HG03378 (cell line): ENCODE data around the gene PTPRJ.

Experiments used
- ATAC-seq: cut with Tn5 transposase; IDR thresholded peaks from one replicate; pipeline ENCODE4 v1.9.1; 2021; ENCODE audit warnings: mild to moderate bottlenecking, moderate library complexity; ENCODE audit not compliant: unreplicated experiment

The PTPRJ gene

DNA sequence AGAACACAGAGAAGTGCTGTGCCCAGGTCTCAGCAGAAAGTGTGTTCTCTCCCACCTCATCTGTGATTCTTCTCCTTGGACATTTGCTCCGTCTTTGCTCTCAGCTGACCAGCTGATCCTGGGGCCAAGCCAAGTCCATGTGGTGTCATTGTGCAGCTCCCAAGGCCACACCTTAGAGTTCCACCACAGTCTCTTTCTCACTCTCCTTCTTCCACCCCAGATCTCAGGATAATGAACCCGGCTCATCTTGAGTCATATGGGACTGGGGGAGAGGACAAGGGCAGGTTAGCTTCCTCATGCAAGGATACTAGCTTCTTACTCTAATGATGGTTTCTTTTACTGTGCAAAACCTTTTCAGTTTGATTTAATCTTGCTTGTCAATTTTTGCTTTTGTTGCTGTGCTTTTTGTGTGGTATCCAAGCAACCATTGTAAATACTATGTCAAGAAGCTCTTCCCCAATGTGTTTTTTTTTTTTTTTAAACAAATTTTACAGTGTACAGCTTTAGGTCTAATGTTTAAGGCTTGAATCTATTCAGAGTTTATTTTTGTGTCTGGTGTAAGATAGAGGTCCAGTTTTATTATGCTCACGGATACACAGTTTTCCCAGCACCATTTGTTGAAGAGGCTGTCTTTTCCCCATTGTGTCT is 161.2 kb downstream of the PTPRJ start:
- ATAC-seq: no peak

DNA sequence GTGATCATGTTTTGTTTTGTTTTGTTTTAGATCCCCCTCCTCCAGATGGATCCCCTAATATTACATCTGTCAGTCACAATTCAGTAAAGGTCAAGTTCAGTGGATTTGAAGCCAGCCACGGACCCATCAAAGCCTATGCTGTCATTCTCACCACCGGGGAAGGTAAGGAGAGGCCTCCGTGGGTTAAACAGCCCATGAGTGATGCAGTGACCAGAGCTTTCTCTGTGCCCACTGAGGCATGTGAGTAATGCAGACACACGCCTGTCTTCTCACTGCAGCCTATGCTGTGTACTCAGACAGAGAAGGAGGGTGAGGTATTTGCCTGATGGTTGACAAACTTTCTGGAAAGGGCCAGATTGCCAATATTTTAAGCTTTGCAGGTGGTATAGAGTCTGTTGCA is 162.5 kb downstream of the PTPRJ start:
- no peak for ATAC-seq

- ATAC-seq: no peak
Observed at GRCh38 chr11:48148749-48149148, 168.4 kb downstream of the PTPRJ start.

- ATAC-seq: no peak
Observed at GRCh38 chr11:48150213-48150612, 169.9 kb downstream of the PTPRJ start.

DNA sequence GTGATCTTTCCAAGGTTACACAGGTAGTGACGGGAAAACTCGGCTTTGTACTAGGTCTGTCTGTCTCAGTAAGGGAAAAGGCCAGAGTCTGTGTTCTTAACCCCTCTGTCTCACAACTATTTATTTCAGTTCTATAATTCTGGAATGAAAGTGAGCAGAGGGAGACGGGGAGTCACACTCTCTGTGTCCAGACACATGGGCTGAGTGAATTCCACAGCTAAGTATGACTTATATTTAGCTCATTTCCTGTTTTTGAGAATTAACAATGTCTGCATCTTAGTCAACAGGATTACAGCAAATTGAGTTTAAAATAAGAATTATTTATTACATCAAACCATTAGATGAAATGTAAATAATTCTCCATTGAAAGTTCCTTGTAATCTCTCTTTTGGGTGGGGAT is 173.8 kb downstream of the PTPRJ start:
- no peak for ATAC-seq

- ATAC-seq: no peak
Observed at GRCh38 chr11:48161951-48162884, 181.9 kb downstream of the PTPRJ start.

DNA sequence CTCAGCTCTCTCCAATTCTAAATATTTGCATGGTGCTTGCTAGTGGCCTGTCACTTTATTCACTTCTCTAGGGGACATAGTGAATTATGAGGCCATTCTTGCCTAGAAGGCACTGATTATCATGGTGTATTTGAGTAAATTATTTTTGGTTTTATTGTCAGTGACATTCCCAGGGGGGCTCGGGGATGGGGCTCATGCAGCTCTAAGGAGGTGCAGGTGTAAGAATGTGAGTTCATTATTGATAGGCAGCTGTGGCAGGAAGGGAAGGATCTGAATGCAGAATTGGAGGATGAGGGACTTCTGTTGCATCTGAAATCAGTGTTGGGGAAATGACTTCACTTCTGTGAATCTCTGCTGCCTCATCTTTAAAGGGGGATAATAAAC is 182.5 kb downstream of the PTPRJ start:
- no peak for ATAC-seq

DNA sequence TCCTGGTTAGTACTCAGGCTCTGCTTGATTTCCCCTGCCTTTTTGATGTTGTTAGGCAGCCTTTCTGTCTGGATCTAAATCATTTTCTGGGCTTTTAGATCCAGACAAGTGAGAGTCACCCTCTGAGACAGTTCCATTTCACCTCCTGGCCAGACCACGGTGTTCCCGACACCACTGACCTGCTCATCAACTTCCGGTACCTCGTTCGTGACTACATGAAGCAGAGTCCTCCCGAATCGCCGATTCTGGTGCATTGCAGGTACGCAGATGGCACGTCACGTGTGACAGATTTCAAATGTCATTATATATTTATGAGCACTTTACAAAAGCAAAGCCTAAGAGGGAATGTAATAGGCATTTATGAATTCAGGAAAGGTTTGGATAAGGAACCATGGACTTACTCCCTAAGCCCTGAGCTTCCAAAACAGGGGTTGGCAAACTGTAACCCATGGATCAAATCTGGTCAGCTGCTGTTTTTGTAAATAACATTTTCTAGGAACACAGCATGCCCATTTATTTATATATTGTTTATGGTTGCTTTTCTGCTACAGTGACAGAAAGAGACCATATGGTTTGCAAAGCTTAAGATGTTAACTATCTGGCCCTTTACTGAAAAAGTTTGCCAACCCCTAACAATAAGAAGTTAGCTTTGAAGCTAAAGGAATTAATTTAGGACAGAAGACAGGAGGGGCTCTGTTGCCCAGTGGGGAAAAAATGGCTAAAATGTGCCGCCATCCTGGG is 183.2 kb downstream of the PTPRJ start:
- no peak for ATAC-seq

DNA sequence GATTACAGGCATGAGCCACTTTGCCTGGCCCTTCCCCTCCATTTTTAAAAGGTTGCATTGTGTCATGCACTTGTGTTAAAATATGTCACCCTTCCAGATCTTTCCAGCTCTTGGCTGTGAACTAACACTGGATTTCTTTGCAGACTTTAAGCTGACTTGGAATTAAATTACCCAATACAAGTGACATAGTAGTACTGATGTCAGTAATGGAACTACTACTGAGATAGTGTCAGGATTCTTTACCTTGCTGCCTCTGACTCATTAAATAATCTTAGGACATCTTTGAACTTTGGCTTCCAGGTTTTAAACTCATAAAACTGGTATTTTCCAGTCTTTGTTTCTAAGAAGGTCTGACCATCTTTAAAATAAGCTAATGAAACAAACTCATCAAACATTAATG is 184.5 kb downstream of the PTPRJ start:
- no peak for ATAC-seq

DNA sequence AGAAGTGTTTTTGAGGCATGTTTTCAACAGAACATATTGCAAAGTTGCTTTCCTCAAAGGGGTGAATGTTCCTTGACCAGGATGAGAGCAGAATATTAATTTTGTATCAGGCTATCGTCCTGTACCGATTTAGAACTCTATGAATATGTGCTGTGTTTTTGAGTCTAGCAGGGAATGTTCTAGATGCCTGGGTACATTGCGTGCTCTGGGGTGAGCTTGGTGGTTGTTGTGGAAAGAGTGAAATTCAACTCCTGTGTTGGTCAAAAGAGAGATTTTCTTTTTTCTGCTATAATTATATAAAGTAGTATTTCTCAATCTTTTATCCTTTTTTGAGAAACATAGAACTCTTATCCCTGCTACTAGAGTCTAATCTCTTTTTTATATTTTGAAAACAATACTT is 185.1 kb downstream of the PTPRJ start:
- ATAC-seq: no peak

GRCh38 chr11:48167380-48167779 is 187.0 kb downstream of the PTPRJ start:
- ATAC-seq: no peak

DNA sequence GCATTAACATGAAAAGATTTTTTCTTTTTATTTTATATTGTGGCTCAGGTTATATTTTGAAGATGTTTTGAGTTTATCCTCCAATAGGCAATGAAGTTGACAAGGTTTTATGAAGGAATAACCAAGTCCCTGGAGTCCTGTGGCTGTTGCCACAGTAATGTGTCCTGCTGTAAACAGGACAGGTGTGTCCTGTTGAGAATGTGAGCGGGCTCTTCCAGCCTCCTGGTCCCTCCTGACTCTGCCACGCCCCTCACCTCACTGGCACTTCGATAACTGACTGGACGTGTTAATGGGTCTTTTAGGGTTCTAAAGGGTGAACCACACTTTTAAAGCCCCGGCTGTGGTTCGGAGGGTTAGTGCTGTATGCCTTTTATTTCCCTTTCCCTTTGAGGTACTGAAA is 188.5 kb downstream of the PTPRJ start:
- no peak for ATAC-seq

DNA sequence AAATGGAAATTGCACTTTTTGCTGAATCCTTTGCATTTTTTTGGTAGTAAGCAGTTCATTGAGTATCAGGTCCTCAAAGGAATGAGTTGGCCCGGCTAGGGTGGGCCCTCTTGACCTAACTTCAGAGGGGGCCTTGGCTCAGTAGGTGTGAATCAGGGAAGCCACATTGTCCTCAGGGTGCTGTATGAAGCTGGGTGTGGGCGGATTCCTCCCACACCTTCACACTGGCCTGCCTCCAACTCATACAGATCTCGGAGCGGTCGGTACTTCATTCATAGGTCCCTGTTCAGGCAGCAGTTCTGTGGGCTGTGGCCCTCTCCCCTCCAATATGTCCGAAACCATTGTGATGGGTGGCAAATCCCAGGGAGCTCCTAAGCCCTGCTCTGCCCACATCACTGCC is 188.9 kb downstream of the PTPRJ start:
- ATAC-seq: no peak

DNA sequence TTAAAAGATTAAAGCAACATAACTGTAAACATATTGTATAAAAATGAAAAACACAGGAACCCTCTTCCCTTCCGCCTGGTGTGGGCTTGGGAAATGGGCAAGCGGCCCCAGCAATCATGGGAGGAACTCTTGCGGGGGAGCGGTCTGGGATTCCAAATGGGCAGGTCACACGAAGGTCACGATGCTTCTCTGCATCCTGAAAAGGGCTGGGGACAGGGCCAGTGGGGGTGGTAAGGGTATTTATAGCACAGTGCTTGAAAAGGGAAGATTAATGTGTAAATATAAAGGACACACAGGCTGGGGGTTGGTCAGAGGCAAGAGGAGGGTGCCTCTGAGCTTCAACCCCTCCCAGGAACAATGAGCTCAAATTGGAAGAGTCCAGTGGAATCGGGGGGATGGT is 189.4 kb downstream of the PTPRJ start:
- no peak for ATAC-seq

- ATAC-seq: no peak
Observed at GRCh38 chr11:48170241-48171233, 190.2 kb downstream of the PTPRJ start.

GRCh38 chr11:48172818-48173609 is 192.7 kb downstream of the PTPRJ start:
- no peak for ATAC-seq

DNA sequence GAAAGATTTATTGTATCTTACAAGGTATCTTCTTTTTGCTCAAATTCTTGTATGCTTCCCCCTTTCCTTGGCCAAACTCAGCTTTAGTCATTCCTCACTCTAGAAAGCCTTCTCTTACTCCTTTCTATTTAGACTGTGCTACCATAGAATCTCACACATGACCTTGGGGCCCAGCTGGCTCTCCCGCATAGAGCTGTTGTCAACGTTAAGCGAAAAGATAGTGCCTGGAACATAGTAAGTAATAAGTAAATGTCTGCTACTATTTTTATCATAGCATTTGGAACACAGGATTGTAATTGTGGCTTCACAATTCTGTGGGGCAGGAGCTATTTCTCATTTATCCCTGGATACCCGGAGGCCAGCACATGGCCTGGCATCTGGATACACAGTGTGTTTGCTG is 197.3 kb downstream of the PTPRJ start:
- no peak for ATAC-seq

DNA sequence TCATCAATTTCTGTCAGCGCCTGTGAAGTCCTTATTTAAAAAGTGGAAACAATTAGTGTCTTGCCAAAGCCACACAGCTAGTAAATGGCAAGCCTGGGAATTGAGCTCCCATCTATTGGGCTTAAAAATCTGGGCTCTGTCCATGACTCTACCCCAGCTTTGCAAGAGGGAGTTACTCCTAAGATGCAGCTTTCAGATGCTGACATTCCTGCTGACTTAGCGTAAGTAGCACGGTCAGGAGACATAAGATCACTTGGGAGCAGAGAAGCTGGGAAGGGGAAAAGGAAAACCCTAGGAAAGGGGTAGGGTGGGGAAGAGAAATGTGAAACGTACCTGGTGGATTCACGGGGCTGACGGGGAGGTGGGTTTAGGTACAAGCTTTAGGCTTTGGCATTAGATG is 200.3 kb downstream of the PTPRJ start:
- no peak for ATAC-seq

GRCh38 chr11:48182860-48183526 is 202.6 kb downstream of the PTPRJ start:
- ATAC-seq: no peak
